HL-60 (cell line): Measurements from ENCODE around the gene IQCE.

Experiments
- GABPA ChIP-seq: IDR thresholded peaks from 2 replicates; pipeline ENCODE4 v1.6.1; 2012; ENCODE audit warnings: low read depth
- TF ChIP-seq, protein P1 (sequence below): IDR thresholded peaks from one replicate; pipeline ENCODE4 v1.5.1; 2011; ENCODE audit warnings: low read length, control low read depth, inconsistent platforms; ENCODE audit not compliant: insufficient read depth

DNA sequence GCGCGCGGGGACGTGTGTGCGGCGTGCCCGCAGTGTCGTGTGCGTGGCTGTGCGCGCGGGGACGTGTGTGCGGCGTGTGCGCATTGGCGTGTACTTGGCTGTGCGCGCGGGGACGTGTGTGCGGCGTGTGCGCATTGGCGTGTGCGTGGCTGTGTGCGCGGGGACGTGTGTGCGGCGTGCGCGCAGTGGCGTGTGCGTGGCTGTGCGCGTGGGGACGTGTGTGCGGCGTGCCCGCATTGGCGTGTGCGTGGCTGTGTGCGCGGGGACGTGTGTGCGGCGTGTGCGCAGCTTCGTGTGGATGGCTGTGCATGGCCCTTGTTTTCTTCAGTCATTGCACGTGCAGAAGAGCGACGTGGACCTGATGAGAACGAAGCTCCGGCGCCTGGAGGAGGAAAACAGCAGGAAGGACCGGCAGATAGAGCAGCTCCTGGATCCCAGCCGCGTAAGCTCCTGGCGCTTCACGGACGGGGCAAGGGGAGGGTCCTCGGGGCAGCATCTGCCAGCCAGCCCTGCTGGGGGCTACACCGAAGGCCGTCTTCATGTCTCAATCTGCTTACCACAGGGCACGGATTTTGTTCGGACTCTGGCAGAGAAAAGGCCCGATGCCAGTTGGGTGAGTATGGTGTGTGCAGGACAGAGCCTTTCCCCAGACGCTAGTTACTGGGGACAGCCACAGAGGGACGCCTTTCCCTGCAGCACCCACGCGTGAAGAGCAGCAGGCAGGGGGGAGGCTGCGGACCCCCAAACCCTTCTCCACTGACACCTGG, 19.3 kb downstream of the IQCE start:
- TF ChIP-seq, protein P1, sequence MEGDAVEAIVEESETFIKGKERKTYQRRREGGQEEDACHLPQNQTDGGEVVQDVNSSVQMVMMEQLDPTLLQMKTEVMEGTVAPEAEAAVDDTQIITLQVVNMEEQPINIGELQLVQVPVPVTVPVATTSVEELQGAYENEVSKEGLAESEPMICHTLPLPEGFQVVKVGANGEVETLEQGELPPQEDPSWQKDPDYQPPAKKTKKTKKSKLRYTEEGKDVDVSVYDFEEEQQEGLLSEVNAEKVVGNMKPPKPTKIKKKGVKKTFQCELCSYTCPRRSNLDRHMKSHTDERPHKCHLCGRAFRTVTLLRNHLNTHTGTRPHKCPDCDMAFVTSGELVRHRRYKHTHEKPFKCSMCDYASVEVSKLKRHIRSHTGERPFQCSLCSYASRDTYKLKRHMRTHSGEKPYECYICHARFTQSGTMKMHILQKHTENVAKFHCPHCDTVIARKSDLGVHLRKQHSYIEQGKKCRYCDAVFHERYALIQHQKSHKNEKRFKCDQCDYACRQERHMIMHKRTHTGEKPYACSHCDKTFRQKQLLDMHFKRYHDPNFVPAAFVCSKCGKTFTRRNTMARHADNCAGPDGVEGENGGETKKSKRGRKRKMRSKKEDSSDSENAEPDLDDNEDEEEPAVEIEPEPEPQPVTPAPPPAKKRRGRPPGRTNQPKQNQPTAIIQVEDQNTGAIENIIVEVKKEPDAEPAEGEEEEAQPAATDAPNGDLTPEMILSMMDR: no peak
- TF ChIP-seq GABPA: no peak
